HFFc6 (cell line): Measurements from ENCODE around the gene RNF128. TPM values are rescaled to one million over a fixed set of nuclear protein-coding genes. Genes with fewer than 3 reads are reported as not detected.
A peak's percentile ranks its signal among the peaks of the same experiment; 100 is the strongest.
"Not testable (repeated sequence)": the region's sequence is repeated elsewhere in the genome, so short reads cannot be mapped to it uniquely, and the experiment has no call there.

ENCODE experiments used
- DNase-seq: peaks from one replicate; pipeline ENCODE4 v3.0.0-alpha.2; 2018
- H3K27ac Mint-ChIP-seq: 2 replicates; pipeline ENCODE4 v1.8.0; 2020; ENCODE audit warnings: mild to moderate bottlenecking, mixed read lengths
- H3K27me3 Mint-ChIP-seq: 2 replicates; pipeline ENCODE4 v1.8.0; 2021; ENCODE audit warnings: mild to moderate bottlenecking, moderate library complexity, mixed read lengths; ENCODE audit not compliant: insufficient read depth
- H3K36me3 Mint-ChIP-seq: 2 replicates; pipeline ENCODE4 v1.8.0; 2021; ENCODE audit warnings: low read depth, mixed read lengths
- H3K4me1 Mint-ChIP-seq: 2 replicates; pipeline ENCODE4 v1.8.0; 2020; ENCODE audit warnings: low read depth, mixed read lengths
- H3K4me3 Mint-ChIP-seq: 2 replicates; pipeline ENCODE4 v1.8.0; 2020; ENCODE audit warnings: mild to moderate bottlenecking, moderate library complexity, mixed read lengths
- H3K9me3 Mint-ChIP-seq: 2 replicates; pipeline ENCODE4 v1.8.0; 2020; ENCODE audit warnings: mild to moderate bottlenecking, mixed read lengths
- CTCF ChIP-seq: fragments of 200-600 bp; sonication (generic); IDR thresholded peaks from 2 replicates; pipeline ENCODE4 v1.5.0; 2021; ENCODE audit warnings: antibody characterized with exemption, mild to moderate bottlenecking
- total RNA-seq, 6 experiments: library from RNA; stranded (reverse); fragmentation: NEBNext Ultra II Directional; extraction: Animal tissue kit (Norgen Biotek cat#: 25700); gene quantifications; 2 replicates in 1 of 6; 3 replicates in 5 of 6; pipeline ENCODE4 v1.2.3, GENCODE V29; 2021

RNF128 gene
- total RNA-seq, 6 experiments from 2014 or later, result 0.07 to 0.14 (median 0.07) TPM; not detected in 2

DNA sequence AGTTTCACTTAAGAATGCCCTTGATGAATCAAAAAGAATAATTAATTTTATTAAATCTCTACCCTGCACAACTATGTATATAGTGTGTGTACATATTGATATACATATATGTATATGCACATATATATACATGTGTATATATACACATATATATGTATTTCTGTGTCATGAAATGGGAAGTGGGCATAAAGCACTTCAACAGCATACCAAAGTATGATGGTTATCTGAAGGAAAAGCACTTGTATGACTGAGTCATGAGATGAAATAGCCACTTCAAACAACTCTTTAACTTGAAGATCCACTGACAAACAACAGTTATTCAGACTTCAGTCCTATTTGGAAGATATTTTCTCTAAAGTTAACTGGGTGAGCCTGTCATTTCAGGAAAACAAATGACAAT, 16.3 kb downstream of the RNF128 start:
- no peak overlapping the region for H3K4me3 Mint-ChIP-seq
- no peak for TF ChIP-seq CTCF
- no peaks in the 10 kb centered on the region; the same call in 1 of the 2 replicates for H3K27me3 Mint-ChIP-seq
- H3K4me1 Mint-ChIP-seq, result no peaks in the 10 kb centered on the region
- H3K36me3 Mint-ChIP-seq, result no peaks in the 10 kb centered on the region
- H3K27ac Mint-ChIP-seq, result no peak overlapping the region
- H3K9me3 Mint-ChIP-seq, result no peaks in the 10 kb centered on the region
- no peak for DNase-seq

- TF ChIP-seq CTCF, result no peak
- H3K4me1 Mint-ChIP-seq, result no peaks in the 10 kb centered on the region
- H3K9me3 Mint-ChIP-seq, result no peaks in the 10 kb centered on the region
- DNase-seq, result no peak
- H3K27me3 Mint-ChIP-seq, result no peaks in the 10 kb centered on the region
- no peaks in the 10 kb centered on the region for H3K36me3 Mint-ChIP-seq
- no peak overlapping the region for H3K4me3 Mint-ChIP-seq
- H3K27ac Mint-ChIP-seq, result no peak overlapping the region
These were observed 21.9 kb downstream of the RNF128 start for GRCh38 chrX:106748377-106748776.

GRCh38 chrX:106751407-106751806, 24.9 kb downstream of the RNF128 start:
- H3K9me3 Mint-ChIP-seq, result no peaks in the 10 kb centered on the region
- H3K27me3 Mint-ChIP-seq, result no peaks in the 10 kb centered on the region
- H3K36me3 Mint-ChIP-seq, result no peaks in the 10 kb centered on the region
- DNase-seq, result no peak
- no peak for TF ChIP-seq CTCF
- no peak overlapping the region for H3K27ac Mint-ChIP-seq
- no peak overlapping the region for H3K4me3 Mint-ChIP-seq
- H3K4me1 Mint-ChIP-seq, result no peaks in the 10 kb centered on the region

DNA sequence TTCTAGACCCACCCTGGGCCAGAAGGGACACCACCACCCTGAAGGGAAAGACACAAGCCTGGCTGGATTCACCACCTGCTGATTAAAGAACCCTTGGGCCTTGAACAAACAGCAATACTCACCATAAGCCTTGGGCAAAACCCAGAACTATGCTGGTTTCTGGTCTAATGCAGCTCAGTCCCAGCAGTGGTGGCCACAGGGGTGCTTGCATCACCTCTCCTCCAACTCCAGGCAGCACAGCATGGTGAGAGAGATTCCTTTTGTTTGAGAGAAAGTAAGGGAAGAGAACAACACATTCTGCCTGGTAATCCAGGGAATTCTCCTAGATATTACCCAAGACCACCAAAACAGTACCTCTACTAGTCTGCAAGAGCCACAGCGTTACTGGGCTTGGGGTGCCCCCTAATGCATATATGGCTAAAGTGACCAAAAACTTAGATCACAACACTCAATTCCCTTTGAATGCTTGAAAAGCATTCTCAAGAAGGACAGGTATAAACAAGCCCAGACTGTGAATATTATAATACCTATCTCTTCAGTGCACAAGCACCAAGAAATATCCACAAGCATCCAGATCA, 25.7 kb downstream of the RNF128 start:
- H3K9me3 Mint-ChIP-seq, result no peaks in the 10 kb centered on the region
- H3K4me1 Mint-ChIP-seq, result no peaks in the 10 kb centered on the region
- H3K36me3 Mint-ChIP-seq, result no peaks in the 10 kb centered on the region
- H3K27ac Mint-ChIP-seq, result no peak overlapping the region
- no peaks in the 10 kb centered on the region for H3K27me3 Mint-ChIP-seq
- peak; percentile 42; the same call in 1 of the 2 replicates for TF ChIP-seq CTCF
- H3K4me3 Mint-ChIP-seq, result no peak overlapping the region
- no peak for DNase-seq

DNA sequence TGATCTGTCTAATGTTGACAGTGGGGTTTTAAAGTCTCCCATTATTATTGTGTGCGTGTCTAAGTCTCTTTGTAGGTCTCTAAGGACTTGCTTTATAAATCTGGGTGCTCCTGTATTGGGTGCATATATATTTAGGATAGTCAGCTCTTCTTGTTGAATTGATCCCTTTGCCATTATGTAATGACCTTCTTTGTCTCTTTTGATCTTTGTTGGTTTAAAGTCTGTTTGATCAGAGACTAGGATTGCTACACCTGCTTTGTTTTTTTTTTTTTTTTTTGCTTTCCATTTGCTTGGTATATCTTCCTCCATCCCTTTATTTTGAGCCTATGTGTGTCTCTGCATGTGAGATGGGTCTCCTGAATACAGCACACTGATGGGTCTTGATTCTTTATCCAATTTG, 42.8 kb downstream of the RNF128 start:
- H3K27ac Mint-ChIP-seq, H3K4me1 Mint-ChIP-seq, H3K36me3 Mint-ChIP-seq, DNase-seq, H3K9me3 Mint-ChIP-seq, H3K4me3 Mint-ChIP-seq, H3K27me3 Mint-ChIP-seq: not testable (repeated sequence)

- Mint-ChIP-seq H3K9me3 (no peaks in the 10 kb centered on the region), H3K36me3 (no peaks in the 10 kb centered on the region), H3K27ac (no peak overlapping the region), H3K27me3 (no peaks in the 10 kb centered on the region; the same call in 1 of the 2 replicates), H3K4me3 (no peak overlapping the region), H3K4me1 (no peaks in the 10 kb centered on the region)
- DNase-seq, result no peak
- no peak for TF ChIP-seq CTCF
These were observed 48.5 kb downstream of the RNF128 start for GRCh38 chrX:106774981-106775380.
